ES-I3 (cell line): Measurements from ENCODE around the gene VNN1.

Experiments
- H3K36me3 ChIP-seq: 2 replicates; pipeline ENCODE4 v1.6.1; 2013; ENCODE audit warnings: mild to moderate bottlenecking, low read length, control low read depth, moderate library complexity; ENCODE audit not compliant: insufficient read depth
- H3K4me1 ChIP-seq: 2 replicates; pipeline ENCODE4 v1.6.1; 2013; ENCODE audit warnings: mild to moderate bottlenecking, control low read depth, low read length; ENCODE audit not compliant: insufficient read depth
- H3K9ac ChIP-seq: 2 replicates; pipeline ENCODE4 v1.6.1; 2013; ENCODE audit warnings: low read depth, mild to moderate bottlenecking, low read length, moderate library complexity
- H3K9me3 ChIP-seq: 2 replicates; pipeline ENCODE4 v1.6.1; 2013; ENCODE audit warnings: mild to moderate bottlenecking, low read length, moderate library complexity; ENCODE audit not compliant: control insufficient read depth, insufficient read depth

Gene VNN1, protein sequence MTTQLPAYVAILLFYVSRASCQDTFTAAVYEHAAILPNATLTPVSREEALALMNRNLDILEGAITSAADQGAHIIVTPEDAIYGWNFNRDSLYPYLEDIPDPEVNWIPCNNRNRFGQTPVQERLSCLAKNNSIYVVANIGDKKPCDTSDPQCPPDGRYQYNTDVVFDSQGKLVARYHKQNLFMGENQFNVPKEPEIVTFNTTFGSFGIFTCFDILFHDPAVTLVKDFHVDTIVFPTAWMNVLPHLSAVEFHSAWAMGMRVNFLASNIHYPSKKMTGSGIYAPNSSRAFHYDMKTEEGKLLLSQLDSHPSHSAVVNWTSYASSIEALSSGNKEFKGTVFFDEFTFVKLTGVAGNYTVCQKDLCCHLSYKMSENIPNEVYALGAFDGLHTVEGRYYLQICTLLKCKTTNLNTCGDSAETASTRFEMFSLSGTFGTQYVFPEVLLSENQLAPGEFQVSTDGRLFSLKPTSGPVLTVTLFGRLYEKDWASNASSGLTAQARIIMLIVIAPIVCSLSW

DNA sequence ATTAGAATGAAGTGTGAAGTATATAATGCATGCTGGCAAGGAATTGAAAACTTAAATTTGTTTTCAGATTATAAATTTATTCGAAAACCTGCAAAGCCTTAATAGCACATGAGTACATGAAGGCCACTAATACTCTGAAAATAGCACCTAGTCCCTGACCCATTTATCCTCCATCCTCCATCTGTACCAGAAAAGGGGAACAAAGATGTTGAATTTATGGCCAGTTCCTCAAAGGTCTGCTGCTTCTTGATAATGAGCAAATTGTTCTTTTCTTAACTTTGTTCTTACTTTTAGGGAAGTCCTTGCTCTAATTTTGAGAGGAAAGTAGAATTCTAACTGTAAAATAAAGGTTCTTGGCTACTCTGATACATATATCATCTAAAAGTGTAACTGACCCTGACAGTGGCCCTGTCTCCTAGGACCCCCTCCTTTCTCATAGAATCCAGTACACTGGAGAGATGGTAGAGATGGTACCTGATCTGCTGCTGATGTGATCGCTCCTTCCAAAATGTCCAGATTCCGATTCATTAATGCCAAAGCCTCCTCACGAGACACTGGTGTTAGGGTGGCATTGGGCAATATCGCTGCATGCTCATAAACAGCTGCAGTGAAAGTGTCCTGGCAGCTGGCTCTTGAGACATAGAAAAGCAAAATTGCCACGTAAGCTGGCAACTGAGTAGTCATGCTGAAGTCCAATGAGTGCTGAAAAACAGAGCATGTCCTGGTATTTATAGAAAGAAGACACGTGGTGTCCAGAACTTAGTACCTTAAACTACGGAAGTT lies at the start of gene VNN1:
TSS of gene VNN1 (minus strand) at position 704 of the 783 bp plus-strand sequence. CDS start at position 684, 20 bp downstream.
- no peaks in the 10 kb centered on the region for H3K4me1 ChIP-seq
- H3K9ac ChIP-seq: no peak within 1 kb of the TSS
- no peaks in the 10 kb centered on the region for H3K36me3 ChIP-seq
- H3K9me3 ChIP-seq: no peaks in the 10 kb centered on the region

DNA sequence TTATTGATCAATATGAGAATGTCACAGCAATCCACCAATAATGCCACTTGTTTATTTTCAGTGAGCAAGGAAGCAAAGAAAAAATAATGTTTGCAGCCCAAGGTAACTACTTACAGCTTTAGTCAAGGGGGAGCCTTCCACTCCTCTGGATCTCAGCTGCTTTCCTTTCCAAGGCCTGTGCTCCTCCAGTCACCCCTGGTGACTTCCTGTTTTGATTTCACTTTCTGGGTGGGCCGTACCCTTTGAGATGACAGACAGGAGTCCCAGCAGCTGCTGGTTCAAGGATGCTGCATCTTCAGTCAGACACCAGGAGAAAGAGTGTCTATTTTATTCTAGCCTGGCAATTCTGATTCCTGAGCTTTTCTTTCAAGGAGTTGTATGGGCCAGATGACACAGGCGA lies 49.4 kb upstream of the VNN1 start:
- Histone ChIP-seq H3K36me3 (no peaks in the 10 kb centered on the region), H3K9me3 (no peaks in the 10 kb centered on the region), H3K4me1 (no peaks in the 10 kb centered on the region), H3K9ac (no peak overlapping the region)

DNA sequence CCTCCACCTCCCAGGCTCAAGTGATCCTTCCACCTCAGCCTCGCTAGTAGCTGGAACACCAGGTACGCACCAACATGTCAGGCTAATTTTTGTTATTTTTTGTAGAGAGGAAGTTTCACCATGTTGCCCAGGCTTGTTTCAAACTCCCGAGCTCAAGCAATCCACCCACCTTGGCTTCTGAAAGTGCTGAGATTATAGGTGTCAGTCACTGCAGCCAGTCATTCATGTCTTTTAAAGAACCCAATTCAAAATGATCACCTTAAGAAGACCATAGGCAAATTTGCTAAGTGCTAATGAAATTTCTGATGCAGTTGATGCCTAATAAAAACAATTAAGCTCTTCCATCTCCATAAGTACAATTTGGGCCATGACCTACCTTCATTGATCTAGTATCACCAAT lies 46.4 kb upstream of the VNN1 start:
- H3K9me3 ChIP-seq: no peaks in the 10 kb centered on the region
- no peak overlapping the region for H3K9ac ChIP-seq
- H3K4me1 ChIP-seq: no peaks in the 10 kb centered on the region

DNA sequence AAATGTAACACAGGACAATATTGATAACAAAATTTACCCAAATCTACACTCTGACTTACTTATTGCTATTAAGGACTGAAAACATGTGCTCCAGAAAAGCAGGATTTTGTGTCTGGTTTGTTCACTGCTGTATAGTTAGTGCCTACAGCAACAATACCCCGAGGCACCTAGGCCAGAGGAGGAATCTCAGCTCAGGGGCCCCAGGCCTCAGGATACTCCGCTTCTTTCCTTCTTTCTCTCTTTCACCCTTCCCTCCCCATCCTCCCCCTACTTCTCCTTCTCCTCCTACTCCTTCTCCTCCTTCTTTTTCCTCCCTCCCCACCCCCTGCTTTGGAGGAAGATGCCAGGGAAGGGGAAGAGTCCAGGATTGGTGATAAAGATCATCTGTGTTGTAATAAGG lies 44.8 kb upstream of the VNN1 start:
- H3K36me3 ChIP-seq: no peaks in the 10 kb centered on the region
- no peaks in the 10 kb centered on the region for H3K9me3 ChIP-seq
- H3K9ac ChIP-seq: no peak overlapping the region
- no peaks in the 10 kb centered on the region for H3K4me1 ChIP-seq

More for the DNA sequence above, 46.4 kb upstream of the VNN1 start:
- H3K36me3 ChIP-seq: no peaks in the 10 kb centered on the region

DNA sequence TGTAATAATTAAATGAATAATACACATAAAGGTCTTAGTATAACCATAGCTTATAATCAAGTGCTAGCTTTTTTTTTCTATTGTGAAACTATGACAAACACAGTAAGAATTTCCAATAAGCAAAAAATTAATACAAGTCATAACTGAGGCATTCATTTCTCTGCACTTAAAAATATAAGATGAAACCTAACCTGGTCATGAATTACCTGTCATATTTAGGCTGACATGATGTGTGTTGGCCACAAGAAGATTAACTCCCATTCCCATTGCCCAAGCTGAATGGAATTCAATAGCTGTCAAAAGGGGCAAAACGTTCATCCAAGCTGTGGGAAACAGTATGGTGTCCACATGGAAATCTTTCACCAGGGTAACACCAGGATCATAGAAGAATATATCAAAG lies 38.4 kb upstream of the VNN1 start:
- no peak overlapping the region for H3K9ac ChIP-seq
- H3K4me1 ChIP-seq: no peaks in the 10 kb centered on the region
- H3K36me3 ChIP-seq: no peaks in the 10 kb centered on the region
- no peaks in the 10 kb centered on the region for H3K9me3 ChIP-seq

DNA sequence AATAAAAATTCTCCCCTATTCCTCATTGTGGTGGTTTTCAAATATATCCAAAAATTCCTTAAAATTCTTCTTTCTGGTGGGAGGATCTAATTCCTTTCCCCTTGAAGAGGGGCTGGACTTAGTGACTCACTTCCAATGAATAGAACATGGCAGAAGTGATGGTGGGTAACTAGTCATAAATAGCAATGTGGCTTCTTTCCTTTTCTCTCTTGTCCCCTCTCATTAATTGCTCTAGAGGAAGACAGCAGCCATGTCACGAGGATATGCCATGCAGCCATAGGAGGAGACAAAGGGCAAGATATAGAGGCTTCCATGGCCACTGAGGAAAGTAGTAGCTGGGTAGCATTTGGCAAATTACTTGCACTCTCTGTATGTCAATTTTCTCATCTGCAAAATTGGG lies 38.0 kb upstream of the VNN1 start:
- no peak overlapping the region for H3K9ac ChIP-seq
- H3K4me1 ChIP-seq: no peaks in the 10 kb centered on the region
- no peaks in the 10 kb centered on the region for H3K36me3 ChIP-seq
- H3K9me3 ChIP-seq: no peaks in the 10 kb centered on the region

DNA sequence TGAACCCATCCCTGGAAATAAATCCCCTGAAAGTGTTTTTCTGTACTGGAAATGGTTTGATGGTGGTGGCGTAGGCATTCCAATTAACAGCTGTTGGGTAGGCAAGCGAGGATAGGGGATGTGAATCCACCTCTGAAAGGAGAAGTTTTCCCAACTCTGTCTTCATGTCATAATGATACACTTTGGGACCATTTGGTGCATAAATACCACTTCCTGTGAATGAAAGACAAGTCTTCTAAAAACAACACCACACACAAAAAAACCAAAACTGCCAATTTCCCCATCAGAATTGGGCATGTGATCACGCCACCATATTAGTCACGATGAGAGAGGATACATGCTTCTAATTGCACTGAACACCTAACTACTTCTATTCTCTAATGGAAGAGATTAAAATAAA lies 37.5 kb upstream of the VNN1 start:
- H3K4me1 ChIP-seq: no peaks in the 10 kb centered on the region
- H3K9me3 ChIP-seq: no peaks in the 10 kb centered on the region
- H3K36me3 ChIP-seq: no peaks in the 10 kb centered on the region
- no peak overlapping the region for H3K9ac ChIP-seq

DNA sequence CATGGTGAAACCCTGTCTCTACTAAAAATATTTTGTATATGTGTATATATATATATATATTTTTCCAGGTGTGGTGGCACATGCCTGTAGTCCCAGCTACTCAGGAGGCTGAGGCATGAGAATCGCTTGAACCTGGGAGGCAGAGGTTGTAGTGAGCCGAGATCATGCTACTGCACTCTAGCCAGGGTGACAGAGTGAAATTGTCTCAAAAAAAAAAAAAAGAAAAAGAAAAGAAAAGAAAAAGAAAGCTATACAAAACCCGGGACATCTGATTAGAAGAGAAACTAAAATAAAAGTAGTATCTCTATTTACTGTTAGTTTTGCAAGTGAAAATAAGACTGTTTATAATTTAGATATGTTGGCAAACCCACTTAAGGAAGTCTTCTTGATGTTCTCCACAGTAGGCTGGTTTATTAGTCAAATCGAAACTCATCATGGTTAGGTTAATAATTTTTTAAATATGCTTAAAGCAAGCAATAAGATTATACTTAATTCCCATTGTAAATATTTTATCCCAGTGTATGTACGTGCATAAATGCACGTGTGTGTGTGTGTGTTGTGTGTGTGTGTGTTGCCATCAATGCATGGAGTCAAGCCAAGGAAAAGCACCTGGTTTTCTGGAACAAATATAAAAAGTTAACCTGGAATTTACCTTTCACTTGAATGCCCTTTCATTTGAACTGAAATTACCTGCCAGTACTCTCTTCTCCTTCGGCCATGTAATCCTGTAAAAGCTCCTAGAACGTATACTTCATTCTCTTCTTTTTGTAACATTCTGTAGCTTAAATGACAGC lies 36.8 kb upstream of the VNN1 start:
- H3K9me3 ChIP-seq: no peaks in the 10 kb centered on the region
- H3K4me1 ChIP-seq: no peaks in the 10 kb centered on the region
- no peak overlapping the region for H3K9ac ChIP-seq
- no peaks in the 10 kb centered on the region for H3K36me3 ChIP-seq

DNA sequence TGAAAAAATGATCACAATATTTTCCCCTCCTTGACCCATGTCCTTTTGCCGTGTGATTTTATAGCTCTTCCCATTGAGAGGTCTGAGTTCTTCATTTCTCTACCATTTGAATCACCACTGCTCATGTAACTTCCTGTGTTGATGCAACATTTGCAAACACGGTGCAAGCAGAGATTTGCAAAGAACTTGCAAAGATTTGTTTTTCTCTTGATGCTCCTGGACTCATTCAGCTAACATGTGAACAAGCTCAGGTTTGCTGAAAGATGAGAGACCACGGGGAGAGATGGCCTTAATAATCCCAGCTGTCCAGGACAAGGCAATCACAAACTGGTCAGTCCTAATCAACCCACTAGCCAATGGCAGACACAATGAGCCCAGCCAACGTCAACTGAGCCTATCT lies 35.3 kb upstream of the VNN1 start:
- Histone ChIP-seq H3K36me3 (no peaks in the 10 kb centered on the region), H3K4me1 (no peaks in the 10 kb centered on the region), H3K9ac (no peak overlapping the region), H3K9me3 (no peaks in the 10 kb centered on the region)

DNA sequence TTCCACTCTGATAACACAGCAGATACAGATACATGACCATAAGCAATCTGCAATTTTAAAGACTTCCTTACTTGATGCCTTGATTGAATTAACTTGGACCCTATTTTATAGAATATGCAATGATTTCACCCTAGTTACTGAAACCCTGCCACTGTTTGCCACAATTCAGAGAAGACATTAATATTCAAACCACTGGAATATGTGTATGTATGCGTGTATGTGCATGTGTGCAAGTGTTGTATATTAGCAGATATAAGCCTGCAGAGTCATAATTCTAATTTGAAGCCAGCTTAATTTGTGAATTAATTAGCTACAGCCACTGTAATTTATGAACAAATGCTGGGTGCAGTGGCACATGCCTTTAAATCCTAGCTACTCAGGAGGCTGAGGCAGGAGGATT lies 34.6 kb upstream of the VNN1 start:
- no peaks in the 10 kb centered on the region for H3K36me3 ChIP-seq
- H3K9me3 ChIP-seq: no peaks in the 10 kb centered on the region
- H3K4me1 ChIP-seq: no peaks in the 10 kb centered on the region
- H3K9ac ChIP-seq: no peak overlapping the region

DNA sequence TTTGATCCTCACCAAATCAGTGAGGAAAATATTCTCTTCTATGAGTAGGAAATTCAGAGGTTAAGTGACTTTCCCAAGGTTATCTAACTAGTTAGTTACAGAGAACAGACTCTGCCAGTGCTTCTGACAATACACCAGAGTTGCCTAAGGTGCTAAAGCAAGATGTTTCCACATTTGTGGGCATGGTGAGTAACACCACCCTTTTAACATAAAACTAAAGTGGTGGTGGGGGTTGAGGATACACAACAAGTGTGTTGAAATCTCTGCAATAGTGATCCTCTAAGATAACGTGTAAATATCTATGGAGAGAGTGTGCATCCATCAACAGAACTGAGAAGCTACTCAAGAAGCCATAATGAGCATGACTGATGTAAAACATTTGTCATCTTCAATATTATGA lies 32.2 kb upstream of the VNN1 start:
- H3K36me3 ChIP-seq: no peaks in the 10 kb centered on the region
- no peaks in the 10 kb centered on the region for H3K9me3 ChIP-seq
- no peaks in the 10 kb centered on the region for H3K4me1 ChIP-seq
- H3K9ac ChIP-seq: no peak overlapping the region

DNA sequence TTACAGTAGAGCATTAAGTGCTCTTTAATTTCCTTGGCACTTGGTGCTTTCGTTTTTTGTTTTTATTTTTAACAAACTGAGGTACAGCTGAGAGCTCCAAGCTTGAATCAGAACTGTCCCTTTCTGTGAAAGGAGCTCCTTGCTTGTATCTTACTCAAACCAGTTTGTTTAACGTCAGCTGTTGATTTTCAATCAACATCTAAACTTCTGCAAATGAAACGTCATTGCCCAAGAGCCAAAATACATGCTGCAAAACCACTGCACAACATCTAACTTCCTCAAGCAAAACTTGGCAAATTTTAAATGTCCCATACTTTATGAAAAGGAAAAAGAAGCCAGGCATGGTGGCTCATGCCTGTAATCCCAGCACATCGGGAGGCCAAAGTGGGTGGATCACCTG lies 28.6 kb upstream of the VNN1 start:
- Histone ChIP-seq H3K9me3 (no peaks in the 10 kb centered on the region), H3K9ac (no peak overlapping the region), H3K36me3 (no peaks in the 10 kb centered on the region), H3K4me1 (no peaks in the 10 kb centered on the region)

DNA sequence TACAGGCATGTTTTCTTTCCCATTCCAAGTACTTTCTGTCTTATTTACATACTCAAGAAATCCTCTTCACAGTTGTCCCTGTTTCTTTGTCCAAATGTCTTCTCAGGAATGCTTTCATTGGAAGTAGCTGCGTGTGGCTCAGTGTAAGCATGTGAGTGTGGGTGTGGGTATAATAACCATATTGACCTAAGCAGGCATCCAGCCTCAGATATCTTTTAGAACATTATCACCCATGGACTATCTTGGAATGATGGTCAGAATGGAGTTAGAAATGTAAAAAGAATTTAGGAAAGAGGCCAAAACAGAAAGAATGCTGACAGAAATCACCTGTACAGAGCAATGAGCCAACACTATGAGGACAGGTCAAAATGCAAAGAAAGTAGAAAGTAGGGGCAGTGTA lies 27.4 kb upstream of the VNN1 start:
- no peaks in the 10 kb centered on the region for H3K36me3 ChIP-seq
- no peak overlapping the region for H3K9ac ChIP-seq
- no peaks in the 10 kb centered on the region for H3K9me3 ChIP-seq
- H3K4me1 ChIP-seq: no peaks in the 10 kb centered on the region

DNA sequence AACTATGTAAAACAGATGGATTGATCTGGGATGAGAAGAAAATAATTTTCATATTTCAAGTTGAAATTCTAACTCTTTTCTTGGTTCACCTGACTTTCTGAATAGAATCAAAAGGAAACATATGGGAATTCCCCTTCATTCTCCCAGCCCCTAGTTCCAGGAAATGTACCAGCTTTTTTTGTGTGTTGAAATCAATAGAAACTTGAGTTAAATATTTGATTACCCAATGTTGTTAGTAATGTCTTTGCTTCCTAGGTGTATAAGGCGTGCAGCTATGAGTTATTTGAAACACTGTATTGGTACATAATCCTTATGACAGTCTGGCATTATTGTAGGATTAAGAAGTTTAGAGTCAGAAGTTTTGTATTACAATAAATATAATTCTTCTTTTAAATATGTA lies 22.4 kb upstream of the VNN1 start:
- Histone ChIP-seq H3K36me3 (no peaks in the 10 kb centered on the region), H3K9me3 (no peaks in the 10 kb centered on the region), H3K4me1 (no peaks in the 10 kb centered on the region), H3K9ac (no peak overlapping the region)
